ENCODE data around the gene PRSS23. TPM values are rescaled to one million over a fixed set of nuclear protein-coding genes. Genes with fewer than 3 reads are reported as not detected.

The PRSS23 gene
- total RNA-seq, 2 experiments from 2014 or later, result not detected

DNA sequence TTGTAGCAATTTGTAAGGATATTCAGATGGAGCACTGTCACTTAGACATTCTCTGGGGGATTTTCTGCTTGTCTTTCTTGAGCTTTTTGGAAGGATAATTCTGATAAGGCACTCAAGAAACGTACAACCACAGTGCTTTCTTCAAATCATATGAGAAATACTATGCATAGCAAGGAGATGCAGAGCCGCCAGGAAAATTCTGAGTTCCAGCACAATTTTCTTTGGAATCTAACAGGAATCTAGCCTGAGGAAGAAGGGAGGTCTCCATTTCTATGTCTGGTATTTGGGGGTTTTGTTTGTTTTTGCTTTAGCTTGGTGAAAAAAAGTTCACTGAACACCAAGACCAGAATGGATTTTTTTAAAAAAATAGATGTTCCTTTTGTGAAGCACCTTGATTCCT lies 9.9 kb downstream of the PRSS23 start:
- no TSS peak for BruUV-seq (replicated peaks)
- Histone ChIP-seq H3K4me3 (ENCODE audit: low read depth, low read length, poor library complexity, severe bottlenecking) (no peak overlapping the region), H3K36me3 (ENCODE audit: insufficient read depth, low read length) (no peaks in the 10 kb centered on the region), H3K9me2 (ENCODE audit: insufficient read depth, low read length) (no peaks in the 10 kb centered on the region), H3K79me2 (ENCODE audit: insufficient read depth, low read depth, low read length) (no peaks in the 10 kb centered on the region), H3K27ac (ENCODE audit: low read depth, low read length, poor library complexity, severe bottlenecking) (no peak overlapping the region), H3K4me1 (ENCODE audit: insufficient read depth, low read length, poor library complexity, severe bottlenecking) (no peaks in the 10 kb centered on the region), H2AFZ (ENCODE audit: low read length) (no peak overlapping the region), H4K20me1 (ENCODE audit: insufficient read depth, low read length) (no peaks in the 10 kb centered on the region), H3K4me2 (ENCODE audit: low read length) (no peak overlapping the region), H3K9me3 (ENCODE audit: low read length) (no peaks in the 10 kb centered on the region)
- DNase-seq (ENCODE audit: low spot score), result no peak
- POLR2A ChIA-PET, result no interaction called here
- intact Hi-C loops (cut with micrococcal nuclease; ENCODE audit: unreplicated experiment), result no loop called here
- TF ChIP-seq, protein P1, sequence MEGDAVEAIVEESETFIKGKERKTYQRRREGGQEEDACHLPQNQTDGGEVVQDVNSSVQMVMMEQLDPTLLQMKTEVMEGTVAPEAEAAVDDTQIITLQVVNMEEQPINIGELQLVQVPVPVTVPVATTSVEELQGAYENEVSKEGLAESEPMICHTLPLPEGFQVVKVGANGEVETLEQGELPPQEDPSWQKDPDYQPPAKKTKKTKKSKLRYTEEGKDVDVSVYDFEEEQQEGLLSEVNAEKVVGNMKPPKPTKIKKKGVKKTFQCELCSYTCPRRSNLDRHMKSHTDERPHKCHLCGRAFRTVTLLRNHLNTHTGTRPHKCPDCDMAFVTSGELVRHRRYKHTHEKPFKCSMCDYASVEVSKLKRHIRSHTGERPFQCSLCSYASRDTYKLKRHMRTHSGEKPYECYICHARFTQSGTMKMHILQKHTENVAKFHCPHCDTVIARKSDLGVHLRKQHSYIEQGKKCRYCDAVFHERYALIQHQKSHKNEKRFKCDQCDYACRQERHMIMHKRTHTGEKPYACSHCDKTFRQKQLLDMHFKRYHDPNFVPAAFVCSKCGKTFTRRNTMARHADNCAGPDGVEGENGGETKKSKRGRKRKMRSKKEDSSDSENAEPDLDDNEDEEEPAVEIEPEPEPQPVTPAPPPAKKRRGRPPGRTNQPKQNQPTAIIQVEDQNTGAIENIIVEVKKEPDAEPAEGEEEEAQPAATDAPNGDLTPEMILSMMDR (conservative IDR thresholded peaks at IDR 0.05; ENCODE audit: low read length), result no peak
- no peak for TF ChIP-seq EZH2phosphoT487 (IDR thresholded peaks at IDR 0.05; ENCODE audit: borderline replicate concordance, low read depth, low read length)
- CTCF ChIA-PET (ENCODE audit: unreplicated experiment), result no interaction called here

DNA sequence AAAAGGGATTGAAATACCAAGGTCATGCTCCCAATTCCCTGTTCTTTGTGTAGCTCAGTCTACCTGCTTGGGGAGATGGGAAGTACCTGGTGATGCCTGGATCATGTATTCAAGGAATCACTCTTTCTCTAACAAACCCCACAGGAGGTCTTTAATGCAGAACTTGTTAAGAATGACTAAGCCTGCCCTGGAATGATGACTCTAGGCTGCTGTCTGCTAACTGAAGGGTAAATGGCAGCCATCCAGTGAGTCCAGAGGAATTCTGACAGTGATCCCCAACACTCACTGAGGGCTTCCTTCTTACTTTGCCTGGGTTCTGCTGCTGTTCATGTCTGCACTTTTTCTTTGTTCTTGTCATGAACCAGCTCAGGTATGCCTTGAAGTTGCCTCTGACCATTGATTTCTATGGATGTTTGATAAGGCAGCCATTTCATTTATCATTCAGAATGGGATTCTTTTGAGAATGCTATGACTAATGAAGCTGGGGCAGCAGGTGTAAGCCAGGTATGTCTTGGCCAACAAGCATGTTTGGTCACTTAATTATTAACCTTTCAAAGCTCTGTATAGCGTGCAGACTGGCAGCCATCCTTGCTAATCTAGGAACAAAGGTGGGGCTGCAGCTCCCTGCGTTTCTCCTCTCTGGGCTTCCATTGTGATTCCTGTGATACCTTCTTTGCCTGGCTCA lies 11.4 kb downstream of the PRSS23 start:
- no peak for TF ChIP-seq EZH2phosphoT487 (IDR thresholded peaks at IDR 0.05; ENCODE audit: borderline replicate concordance, low read depth, low read length)
- TF ChIP-seq, protein P1 (conservative IDR thresholded peaks at IDR 0.05; ENCODE audit: low read length), result no peak
- intact Hi-C loops (cut with micrococcal nuclease; ENCODE audit: unreplicated experiment), result no loop called here
- H2AFZ ChIP-seq (ENCODE audit: low read length), result no peak overlapping the region

DNA sequence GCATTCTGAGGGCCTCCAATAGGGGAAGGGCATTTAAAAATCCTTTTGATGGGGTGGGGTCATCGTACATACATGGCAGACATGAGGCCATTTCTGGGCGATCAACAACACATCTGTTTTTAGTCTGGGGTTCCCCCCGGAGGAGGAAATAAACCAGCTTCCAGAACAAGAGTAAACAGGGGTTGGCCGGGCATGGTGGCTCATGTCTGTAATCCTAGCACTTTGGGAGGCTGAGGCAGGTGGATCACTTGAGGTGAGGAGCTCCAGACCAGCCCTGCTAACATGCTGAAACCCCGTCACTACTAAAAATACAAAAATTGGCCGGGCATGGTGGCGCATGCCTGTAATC lies 12.0 kb downstream of the PRSS23 start:
- no peaks in the 10 kb centered on the region for H3K4me1 ChIP-seq (ENCODE audit: insufficient read depth, low read length, poor library complexity, severe bottlenecking)
- no peak for TF ChIP-seq EZH2phosphoT487 (IDR thresholded peaks at IDR 0.05; ENCODE audit: borderline replicate concordance, low read depth, low read length)
- TF ChIP-seq, protein P1 (conservative IDR thresholded peaks at IDR 0.05; ENCODE audit: low read length), result no peak
- H3K4me3 ChIP-seq (ENCODE audit: low read depth, low read length, poor library complexity, severe bottlenecking), result no peak overlapping the region
- H3K36me3 ChIP-seq (ENCODE audit: insufficient read depth, low read length), result no peaks in the 10 kb centered on the region
- H3K4me2 ChIP-seq (ENCODE audit: low read length), result no peak overlapping the region
- H2AFZ ChIP-seq (ENCODE audit: low read length), result no peak overlapping the region
- no peaks in the 10 kb centered on the region for H4K20me1 ChIP-seq (ENCODE audit: insufficient read depth, low read length)
- no peaks in the 10 kb centered on the region for H3K9me3 ChIP-seq (ENCODE audit: low read length)
- H3K9me2 ChIP-seq (ENCODE audit: insufficient read depth, low read length), result no peaks in the 10 kb centered on the region
- intact Hi-C loops (cut with micrococcal nuclease; ENCODE audit: unreplicated experiment), result no loop called here
- no TSS peak for BruUV-seq (replicated peaks)
- H3K27ac ChIP-seq (ENCODE audit: low read depth, low read length, poor library complexity, severe bottlenecking), result no peak overlapping the region
- H3K79me2 ChIP-seq (ENCODE audit: insufficient read depth, low read depth, low read length), result no peaks in the 10 kb centered on the region
- CTCF ChIA-PET (ENCODE audit: unreplicated experiment), result no interaction called here
- POLR2A ChIA-PET, result no interaction called here
- no peak for DNase-seq (ENCODE audit: low spot score)

More for the DNA sequence above, 11.4 kb downstream of the PRSS23 start:
- Histone ChIP-seq H3K9me3 (ENCODE audit: low read length) (no peaks in the 10 kb centered on the region), H3K4me2 (ENCODE audit: low read length) (no peak overlapping the region), H3K9me2 (ENCODE audit: insufficient read depth, low read length) (no peaks in the 10 kb centered on the region), H3K4me3 (ENCODE audit: low read depth, low read length, poor library complexity, severe bottlenecking) (no peak overlapping the region), H3K4me1 (ENCODE audit: insufficient read depth, low read length, poor library complexity, severe bottlenecking) (no peaks in the 10 kb centered on the region), H3K27ac (ENCODE audit: low read depth, low read length, poor library complexity, severe bottlenecking) (no peak overlapping the region), H4K20me1 (ENCODE audit: insufficient read depth, low read length) (no peaks in the 10 kb centered on the region), H3K36me3 (ENCODE audit: insufficient read depth, low read length) (no peaks in the 10 kb centered on the region), H3K79me2 (ENCODE audit: insufficient read depth, low read depth, low read length) (no peaks in the 10 kb centered on the region)
- POLR2A ChIA-PET, result no interaction called here
- BruUV-seq (replicated peaks), result no TSS peak
- CTCF ChIA-PET (ENCODE audit: unreplicated experiment), result no interaction called here
- no peak for DNase-seq (ENCODE audit: low spot score)
